Neural cell (in vitro differentiated cells): ENCODE results near the gene UBE4B. TPM values are rescaled to one million over a fixed set of nuclear protein-coding genes. Genes with fewer than 3 reads are reported as not detected.

Source experiments
- H2AFZ ChIP-seq: fragments of 200-600, 300-800 bp; sonication (generic), shearing (Covaris generic); 2 replicates; pipeline ENCODE4 v1.6.0; 2014; ENCODE audit warnings: low read depth, mild to moderate bottlenecking, antibody characterized with exemption, low read length, moderate library complexity
- H3F3A ChIP-seq: fragments of 200-600 bp; shearing (Covaris generic); 2 replicates; pipeline ENCODE4 v1.6.1; 2016; ENCODE audit warnings: mild to moderate bottlenecking, moderate library complexity, mixed read lengths, antibody characterized with exemption, low read length; ENCODE audit not compliant: insufficient read depth, poor library complexity, severe bottlenecking
- H3K27ac ChIP-seq: fragments of 200-600, 300-800 bp; sonication (generic), shearing (Covaris generic); 2 replicates; pipeline ENCODE4 v1.5.1; 2014; ENCODE audit warnings: mild to moderate bottlenecking, low read length, moderate library complexity
- H3K27me3 ChIP-seq: fragments of 300-800, 200-600 bp; sonication (generic), shearing (Covaris generic); 2 replicates; pipeline ENCODE4 v1.6.0; 2014; ENCODE audit warnings: mild to moderate bottlenecking, low read depth, low read length, moderate library complexity; ENCODE audit not compliant: insufficient read depth
- H3K36me3 ChIP-seq: fragments of 300-800, 200-600 bp; sonication (generic), shearing (Covaris generic); 2 replicates; pipeline ENCODE4 v1.5.1; 2014; ENCODE audit warnings: mild to moderate bottlenecking, antibody characterized with exemption, low read length, moderate library complexity; ENCODE audit not compliant: insufficient read depth
- H3K4me2 ChIP-seq: fragments of 300-800, 200-600 bp; sonication (generic), shearing (Covaris generic); 2 replicates; pipeline ENCODE4 v1.6.0; 2014; ENCODE audit warnings: mild to moderate bottlenecking, low read length
- H3K4me3 ChIP-seq: fragments of 300-800, 200-600 bp; sonication (generic), shearing (Covaris generic); 2 replicates; pipeline ENCODE4 v1.5.1; 2014; ENCODE audit warnings: mild to moderate bottlenecking, low read length, moderate library complexity
- H3K79me2 ChIP-seq: fragments of 200-600 bp; shearing (Covaris generic); replicated peaks from 2 replicates; pipeline ENCODE4 v1.6.0; 2014; ENCODE audit warnings: mild to moderate bottlenecking, low read length, moderate library complexity; ENCODE audit not compliant: insufficient read depth
- H3K9ac ChIP-seq: fragments of 300-800, 200-600 bp; sonication (generic), shearing (Covaris generic); 2 replicates; pipeline ENCODE4 v1.6.1; 2016; ENCODE audit warnings: mild to moderate bottlenecking, low read length, mixed read lengths
- H3K9me2 ChIP-seq: fragments of 200-600 bp; shearing (Covaris generic); 2 replicates; pipeline ENCODE4 v1.6.1; 2016; ENCODE audit warnings: mild to moderate bottlenecking, low read length, mixed read lengths; ENCODE audit not compliant: insufficient read depth
- H3K9me3 ChIP-seq: fragments of 200-600, 300-800 bp; sonication (generic), shearing (Covaris generic); 2 replicates; pipeline ENCODE4 v1.6.1; 2016; ENCODE audit warnings: mild to moderate bottlenecking, mixed run types, low read length, moderate library complexity, mixed read lengths
- H4K20me1 ChIP-seq: fragments of 200-600 bp; shearing (Covaris generic); 2 replicates; pipeline ENCODE4 v1.6.1; 2016; ENCODE audit warnings: mild to moderate bottlenecking, mixed run types; ENCODE audit not compliant: insufficient read depth
- CTCF ChIP-seq: fragments of 450-650 bp; IDR thresholded peaks from 2 replicates; pipeline ENCODE4 v1.5.1; 2014; ENCODE audit warnings: antibody characterized with exemption, mild to moderate bottlenecking, moderate library complexity; ENCODE audit not compliant: poor library complexity, severe bottlenecking
- EP300 ChIP-seq: fragments of 450-650 bp; conservative IDR thresholded peaks from 2 replicates; pipeline ENCODE4 v1.6.1; 2014; ENCODE audit warnings: antibody characterized with exemption, mild to moderate bottlenecking, moderate library complexity; ENCODE audit not compliant: poor library complexity, severe bottlenecking
- EZH2 ChIP-seq: fragments of 200-600, 300-800 bp; shearing (Covaris generic), sonication (generic); IDR thresholded peaks from 2 replicates; pipeline ENCODE4 v1.6.1; 2014; ENCODE audit warnings: antibody characterized with exemption, low read length, borderline replicate concordance, mild to moderate bottlenecking; ENCODE audit not compliant: insufficient read depth, poor library complexity, severe bottlenecking
- MXI1 ChIP-seq: fragments of 450-650 bp; conservative IDR thresholded peaks from 2 replicates; pipeline ENCODE4 v1.6.1; 2014; ENCODE audit warnings: antibody characterized with exemption, mild to moderate bottlenecking; ENCODE audit not compliant: poor library complexity, severe bottlenecking
- POLR2AphosphoS5 ChIP-seq: IDR thresholded peaks from 2 replicates; pipeline ENCODE4 v1.6.1; 2012
- RAD21 ChIP-seq: fragments of 450-650 bp; conservative IDR thresholded peaks from 2 replicates; pipeline ENCODE4 v1.6.1; 2014; ENCODE audit warnings: antibody characterized with exemption, mild to moderate bottlenecking, moderate library complexity
- REST ChIP-seq: IDR thresholded peaks from 2 replicates; pipeline ENCODE4 v1.6.1; 2012; ENCODE audit warnings: borderline replicate concordance
- SMC3 ChIP-seq: fragments of 450-650 bp; conservative IDR thresholded peaks from 2 replicates; pipeline ENCODE4 v1.6.1; 2014; ENCODE audit warnings: antibody characterized with exemption, mild to moderate bottlenecking, moderate library complexity; ENCODE audit not compliant: poor library complexity
- TAF1 ChIP-seq: IDR thresholded peaks from 2 replicates; pipeline ENCODE4 v1.6.1; 2012; ENCODE audit warnings: low read depth
- polyA plus RNA-seq: library from polyadenylated mRNA; depleted of rRNA; stranded (reverse); fragments of >200 nt; gene quantifications from 2 replicates; pipeline ENCODE4 v1.2.3, GENCODE V29; 2014

The UBE4B gene
- polyA plus RNA-seq, 1 donor from 2014 or later = 28.9 TPM

GRCh38 chr1:10108134-10108663, 75.4 kb downstream of the UBE4B start:
- Histone ChIP-seq H3K79me2 (no peaks in the 10 kb centered on the region), H3K4me2 (no peak overlapping the region), H3K4me3 (no peak overlapping the region), H3K36me3 (peaks cover 13% of the 10 kb centered on the region), H3K9me2 (no peaks in the 10 kb centered on the region), H4K20me1 (no peaks in the 10 kb centered on the region), H3K9ac (no peak overlapping the region), H3K9me3 (no peaks in the 10 kb centered on the region), H3F3A (no peaks in the 10 kb centered on the region), H3K27ac (no peak overlapping the region), H3K27me3 (no peaks in the 10 kb centered on the region), H2AFZ (no peak overlapping the region)
- TF ChIP-seq POLR2AphosphoS5 = no peak
- no peak for TF ChIP-seq TAF1
- no peak for TF ChIP-seq REST
- no peak for TF ChIP-seq CTCF

GRCh38 chr1:10108948-10109708, 76.4 kb downstream of the UBE4B start:
- H3F3A ChIP-seq = no peaks in the 10 kb centered on the region
- no peaks in the 10 kb centered on the region for H3K27me3 ChIP-seq
- H3K9me2 ChIP-seq = no peaks in the 10 kb centered on the region
- no peaks in the 10 kb centered on the region for H4K20me1 ChIP-seq
- no peak overlapping the region for H3K9ac ChIP-seq
- H3K9me3 ChIP-seq = no peaks in the 10 kb centered on the region
- H3K27ac ChIP-seq = no peak overlapping the region
- H3K4me2 ChIP-seq = no peak overlapping the region
- H3K4me3 ChIP-seq = no peak overlapping the region
- no peak for TF ChIP-seq EZH2
- TF ChIP-seq POLR2AphosphoS5 = no peak
- TF ChIP-seq CTCF = no peak
- TF ChIP-seq MXI1 = no peak
- no peak for TF ChIP-seq TAF1
- no peak for TF ChIP-seq SMC3
- TF ChIP-seq RAD21 = no peak
- TF ChIP-seq REST = no peak
- no peak for TF ChIP-seq EP300
- no peak overlapping the region for H2AFZ ChIP-seq
- peaks cover 13% of the 10 kb centered on the region for H3K36me3 ChIP-seq
- H3K79me2 ChIP-seq = no peaks in the 10 kb centered on the region
